Panc1 (cell line): ENCODE results near the gene STK24.

Experiments
- CTCF ChIP-seq: fragments of 450-650 bp; IDR thresholded peaks from 2 replicates; pipeline ENCODE4 v1.5.1; 2017; ENCODE audit warnings: mild to moderate bottlenecking
- POLR2AphosphoS5 ChIP-seq: IDR thresholded peaks from 2 replicates; pipeline ENCODE4 v1.6.1; 2012; ENCODE audit warnings: mild to moderate bottlenecking, low read depth, low read length, moderate library complexity
- REST ChIP-seq, 2 experiments: IDR thresholded peaks; 2 replicates each; pipeline ENCODE4 v1.6.1; 2011 to 2012; ENCODE audit warnings: low read depth in 2 of 2, control low read depth in 1 of 2, low read length in 1 of 2, mild to moderate bottlenecking in 1 of 2, moderate library complexity in 1 of 2; ENCODE audit not compliant: insufficient read depth in 1 of 2
- SIN3A ChIP-seq: IDR thresholded peaks from 2 replicates; pipeline ENCODE4 v1.6.1; 2012; ENCODE audit warnings: low read depth, mild to moderate bottlenecking, low read length, moderate library complexity, borderline replicate concordance; ENCODE audit not compliant: insufficient read depth
- TCF7L2 ChIP-seq: IDR thresholded peaks from 2 replicates; pipeline ENCODE4 v1.6.1; 2011; ENCODE audit warnings: mild to moderate bottlenecking, low read depth, low read length, inconsistent platforms

GRCh38 chr13:98577836-98578285, 954 bp upstream of the STK24 start:
- TF ChIP-seq CTCF (no peak), POLR2AphosphoS5 (no peak), SIN3A (no peak), REST (IDR thresholded peaks at IDR 0.05; ENCODE audit: insufficient read depth in 1 of 2, low read depth in 2 of 2, low read length in 1 of 2) (no peak), TCF7L2 (no peak)
